Endothelial cell (in vitro differentiated cells): ENCODE results near the gene DPPA5. TPM values are rescaled to one million over a fixed set of nuclear protein-coding genes. Genes with fewer than 3 reads are reported as not detected.

Experiments
- DNase-seq: peaks from one replicate; pipeline ENCODE4 v3.0.0; 2021; ENCODE audit warnings: low spot score
- H3K27ac Mint-ChIP-seq: one replicate; pipeline ENCODE4 v1.8.0; 2021; ENCODE audit warnings: mixed read lengths, inconsistent platforms; ENCODE audit not compliant: unreplicated experiment
- H3K27me3 Mint-ChIP-seq: one replicate; pipeline ENCODE4 v1.8.0; 2021; ENCODE audit warnings: mild to moderate bottlenecking, moderate library complexity, mixed read lengths, inconsistent platforms; ENCODE audit not compliant: unreplicated experiment
- H3K36me3 Mint-ChIP-seq: one replicate; pipeline ENCODE4 v1.8.0; 2021; ENCODE audit warnings: mild to moderate bottlenecking, low read depth, mixed read lengths, inconsistent platforms; ENCODE audit not compliant: unreplicated experiment
- H3K4me1 Mint-ChIP-seq: one replicate; pipeline ENCODE4 v1.8.0; 2021; ENCODE audit warnings: mild to moderate bottlenecking, mixed read lengths, inconsistent platforms; ENCODE audit not compliant: unreplicated experiment
- H3K4me3 Mint-ChIP-seq: one replicate; pipeline ENCODE4 v1.8.0; 2021; ENCODE audit warnings: mild to moderate bottlenecking, mixed read lengths, inconsistent platforms; ENCODE audit not compliant: unreplicated experiment
- H3K9me3 Mint-ChIP-seq: one replicate; pipeline ENCODE4 v1.8.0; 2021; ENCODE audit warnings: mixed read lengths, inconsistent platforms; ENCODE audit not compliant: unreplicated experiment
- total RNA-seq: library from RNA; stranded (reverse); fragmentation: NEBNext Ultra II Directional; extraction: Animal tissue kit (Norgen Biotek cat#: 25700); gene quantifications from one replicate; pipeline ENCODE4 v1.2.1, GENCODE V29; 2021; ENCODE audit not compliant: unreplicated experiment
- TF ChIP-seq, protein P1 (sequence below): fragments of 200-600 bp; sonication (generic); IDR thresholded peaks from one replicate; pipeline ENCODE4 v1.5.0; 2021; ENCODE audit warnings: antibody characterized with exemption; ENCODE audit not compliant: unreplicated experiment

DPPA5 gene
- total RNA-seq, 1 donor from 2014 or later, result not detected

- Mint-ChIP-seq H3K27me3 (peaks cover 4% of the 10 kb centered on the region), H3K36me3 (no peaks in the 10 kb centered on the region), H3K4me1 (no peaks in the 10 kb centered on the region), H3K27ac (no peak overlapping the region), H3K4me3 (no peak overlapping the region), H3K9me3 (no peaks in the 10 kb centered on the region)
- TF ChIP-seq, protein P1, sequence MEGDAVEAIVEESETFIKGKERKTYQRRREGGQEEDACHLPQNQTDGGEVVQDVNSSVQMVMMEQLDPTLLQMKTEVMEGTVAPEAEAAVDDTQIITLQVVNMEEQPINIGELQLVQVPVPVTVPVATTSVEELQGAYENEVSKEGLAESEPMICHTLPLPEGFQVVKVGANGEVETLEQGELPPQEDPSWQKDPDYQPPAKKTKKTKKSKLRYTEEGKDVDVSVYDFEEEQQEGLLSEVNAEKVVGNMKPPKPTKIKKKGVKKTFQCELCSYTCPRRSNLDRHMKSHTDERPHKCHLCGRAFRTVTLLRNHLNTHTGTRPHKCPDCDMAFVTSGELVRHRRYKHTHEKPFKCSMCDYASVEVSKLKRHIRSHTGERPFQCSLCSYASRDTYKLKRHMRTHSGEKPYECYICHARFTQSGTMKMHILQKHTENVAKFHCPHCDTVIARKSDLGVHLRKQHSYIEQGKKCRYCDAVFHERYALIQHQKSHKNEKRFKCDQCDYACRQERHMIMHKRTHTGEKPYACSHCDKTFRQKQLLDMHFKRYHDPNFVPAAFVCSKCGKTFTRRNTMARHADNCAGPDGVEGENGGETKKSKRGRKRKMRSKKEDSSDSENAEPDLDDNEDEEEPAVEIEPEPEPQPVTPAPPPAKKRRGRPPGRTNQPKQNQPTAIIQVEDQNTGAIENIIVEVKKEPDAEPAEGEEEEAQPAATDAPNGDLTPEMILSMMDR, result no peak
- no peak for DNase-seq
Measured at GRCh38 chr6:73372516-73372915, 18.4 kb upstream of the DPPA5 start.

DNA sequence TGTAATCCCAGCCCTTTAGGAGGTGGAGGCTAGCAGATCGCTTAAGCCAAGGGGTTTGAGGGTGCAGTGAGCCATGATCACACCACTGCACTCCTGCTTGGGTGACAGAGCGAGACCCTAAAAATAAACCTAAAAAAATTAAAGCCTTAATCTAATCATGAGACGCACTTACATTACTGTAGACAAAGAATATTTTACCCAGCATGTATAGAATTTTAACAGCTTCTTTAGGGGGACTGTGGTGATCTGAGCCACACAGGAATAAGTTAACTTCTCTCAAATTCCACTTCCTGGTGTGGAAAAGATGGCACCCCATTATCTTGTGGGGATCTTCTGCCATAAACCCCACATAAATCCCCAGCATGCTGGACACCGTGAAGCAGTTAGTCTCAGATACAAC is 17.9 kb upstream of the DPPA5 start:
- DNase-seq, result no peak
- Mint-ChIP-seq H3K4me3 (no peak overlapping the region), H3K36me3 (no peaks in the 10 kb centered on the region), H3K27me3 (peaks cover 4% of the 10 kb centered on the region), H3K9me3 (no peaks in the 10 kb centered on the region), H3K4me1 (no peaks in the 10 kb centered on the region), H3K27ac (no peak overlapping the region)
- TF ChIP-seq, protein P1, result no peak

GRCh38 chr6:73369563-73369962 is 15.5 kb upstream of the DPPA5 start, which contains the start of gene OOEP:
OOEP (minus strand) TSS chr6:73369897; CDS start chr6:73369792, 105 bp downstream.
- Mint-ChIP-seq H3K36me3 (no peaks in the 10 kb centered on the region), H3K4me3 (no peak within 1 kb of the TSS), H3K27ac (no peak within 1 kb of the TSS), H3K4me1 (no peaks in the 10 kb centered on the region), H3K9me3 (no peaks in the 10 kb centered on the region), H3K27me3 (peaks cover 4% of the 10 kb centered on the region)
- no peak for DNase-seq
- TF ChIP-seq, protein P1, result no peak

DNA sequence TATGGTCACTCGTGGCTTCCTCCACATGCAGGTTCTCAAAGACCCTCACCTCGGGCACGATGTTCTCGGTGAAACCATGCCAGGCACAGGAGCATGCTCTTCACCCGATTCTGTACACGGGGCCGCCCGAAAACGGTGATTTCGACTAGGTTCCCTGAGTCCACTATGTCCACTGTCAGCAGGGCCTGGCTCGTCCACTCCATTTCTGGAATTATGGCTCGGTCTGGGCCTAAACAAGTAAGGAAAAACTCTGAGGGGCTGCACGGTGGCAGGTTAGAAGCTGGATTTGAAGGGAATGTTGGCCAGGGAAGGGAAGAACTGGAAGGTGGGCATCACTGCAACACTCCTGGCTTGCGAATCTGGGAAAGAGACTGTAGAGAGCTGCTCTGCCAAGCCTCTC is 15.1 kb upstream of the DPPA5 start:
- H3K27ac Mint-ChIP-seq, result no peak overlapping the region

DNA sequence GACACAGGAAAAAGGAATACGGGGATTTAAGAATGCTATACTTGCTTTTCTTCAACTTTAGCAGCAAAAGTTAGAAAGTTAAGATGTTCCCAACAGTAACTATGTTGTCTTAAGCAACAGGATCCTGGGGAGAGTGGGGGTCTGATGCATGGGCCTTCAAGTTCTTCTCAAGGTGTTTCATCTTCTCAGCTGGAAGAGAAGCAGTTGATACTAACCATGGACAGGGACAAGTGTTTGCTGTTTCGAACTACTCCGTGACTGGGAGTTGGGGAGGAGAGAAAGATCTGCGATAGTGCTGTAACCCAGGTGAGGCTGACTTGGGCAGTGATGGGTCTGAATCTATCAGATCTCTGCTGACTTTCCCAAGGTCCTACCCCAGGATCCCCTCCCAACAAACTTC is 14.6 kb upstream of the DPPA5 start:
- DNase-seq, result no peak
- Mint-ChIP-seq H3K9me3 (no peaks in the 10 kb centered on the region), H3K4me1 (no peaks in the 10 kb centered on the region), H3K27me3 (peaks cover 3% of the 10 kb centered on the region), H3K36me3 (no peaks in the 10 kb centered on the region), H3K27ac (no peak overlapping the region), H3K4me3 (no peak overlapping the region)
- TF ChIP-seq, protein P1, result no peak

More for the DNA sequence above, 15.1 kb upstream of the DPPA5 start:
- no peaks in the 10 kb centered on the region for H3K9me3 Mint-ChIP-seq
- H3K4me1 Mint-ChIP-seq, result no peaks in the 10 kb centered on the region
- DNase-seq, result no peak
- H3K36me3 Mint-ChIP-seq, result no peaks in the 10 kb centered on the region
- peaks cover 3% of the 10 kb centered on the region for H3K27me3 Mint-ChIP-seq
- H3K4me3 Mint-ChIP-seq, result no peak overlapping the region
- TF ChIP-seq, protein P1, result no peak
